HG02852 (cell line): ENCODE measurements around the gene MCM9.
"Not testable (repeated sequence)": the region's sequence is repeated elsewhere in the genome, so short reads cannot be mapped to it uniquely, and the experiment has no call there.

Experiments used
- ATAC-seq: cut with Tn5 transposase; IDR thresholded peaks from one replicate; pipeline ENCODE4 v1.9.1; 2021; ENCODE audit warnings: mild to moderate bottlenecking, moderate library complexity; ENCODE audit not compliant: unreplicated experiment

The MCM9 gene

DNA sequence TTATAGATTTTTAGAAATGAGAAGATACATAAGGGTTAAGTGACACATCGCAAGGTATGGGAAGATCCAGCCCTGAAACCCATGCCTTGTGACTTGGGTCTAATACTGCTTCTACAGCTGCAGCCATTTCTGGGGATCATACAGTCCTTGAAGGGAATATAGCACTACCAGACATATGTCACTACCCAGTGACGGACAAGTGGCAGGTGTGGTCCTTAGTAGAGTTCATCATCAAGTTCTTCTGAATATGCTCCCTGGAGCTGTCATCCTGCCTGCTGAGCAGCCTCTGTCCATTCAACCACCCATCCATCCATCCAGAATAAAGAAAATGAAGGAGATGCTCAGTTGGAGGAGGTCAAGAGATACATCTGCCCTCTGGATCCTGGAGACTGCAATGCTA lies 159.6 kb downstream of the MCM9 start:
- no peak for ATAC-seq

DNA sequence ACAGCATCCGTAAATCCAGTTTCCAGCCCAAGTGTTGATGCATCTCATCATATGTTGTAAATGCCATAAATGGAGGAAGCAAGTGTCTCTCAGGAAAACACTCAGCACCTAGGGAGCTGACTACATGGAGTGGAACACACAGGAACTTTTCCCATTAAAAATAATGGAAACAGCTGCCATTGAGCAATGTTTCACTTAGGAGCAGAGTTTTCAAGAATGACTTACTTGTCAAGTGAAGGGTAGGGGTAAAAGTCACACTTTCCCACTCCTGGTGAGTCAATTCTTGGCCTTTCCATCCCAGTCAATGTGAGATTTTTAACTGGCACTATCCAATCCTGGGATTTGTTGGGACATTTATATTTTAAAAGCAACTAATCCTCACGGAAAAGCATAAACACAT lies 160.4 kb downstream of the MCM9 start:
- no peak for ATAC-seq

DNA sequence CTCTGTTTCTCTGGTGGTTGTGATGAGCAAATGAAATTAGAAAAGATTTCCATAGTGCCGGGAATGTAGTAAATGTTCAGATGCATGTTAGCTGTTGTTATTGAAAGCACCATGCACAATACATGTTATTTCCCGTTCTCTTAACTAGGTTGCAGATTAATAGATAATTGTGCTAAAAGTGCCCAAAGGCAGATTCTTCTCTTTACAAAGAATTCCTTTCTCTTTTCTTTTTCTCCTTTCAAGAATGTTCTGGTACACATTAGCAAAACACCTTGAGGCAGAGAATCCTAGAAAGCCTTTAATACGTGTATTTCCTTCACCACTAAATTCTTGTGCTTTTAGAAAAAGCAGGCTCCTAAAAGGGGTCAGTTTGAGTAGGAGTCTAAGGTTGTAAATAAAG lies 162.1 kb downstream of the MCM9 start:
- ATAC-seq, result no peak

DNA sequence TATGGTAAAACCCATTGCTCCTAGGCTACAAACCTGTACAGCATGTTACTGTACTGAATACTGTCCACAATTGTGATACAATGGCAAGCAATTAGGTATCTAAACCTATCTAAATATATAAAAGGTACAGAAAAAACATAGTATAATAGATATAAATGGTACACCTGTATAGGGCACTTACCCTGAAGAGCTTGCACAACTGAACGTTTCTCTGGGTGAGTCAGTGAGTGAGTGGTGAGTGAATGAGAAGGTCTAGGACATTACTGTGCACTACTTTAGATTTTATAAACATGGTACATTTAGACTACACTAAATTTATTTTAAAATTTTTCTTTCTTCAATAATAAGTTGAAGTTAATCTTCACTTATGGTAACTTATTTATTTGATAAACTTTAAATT lies 163.7 kb downstream of the MCM9 start:
- ATAC-seq, result no peak

DNA sequence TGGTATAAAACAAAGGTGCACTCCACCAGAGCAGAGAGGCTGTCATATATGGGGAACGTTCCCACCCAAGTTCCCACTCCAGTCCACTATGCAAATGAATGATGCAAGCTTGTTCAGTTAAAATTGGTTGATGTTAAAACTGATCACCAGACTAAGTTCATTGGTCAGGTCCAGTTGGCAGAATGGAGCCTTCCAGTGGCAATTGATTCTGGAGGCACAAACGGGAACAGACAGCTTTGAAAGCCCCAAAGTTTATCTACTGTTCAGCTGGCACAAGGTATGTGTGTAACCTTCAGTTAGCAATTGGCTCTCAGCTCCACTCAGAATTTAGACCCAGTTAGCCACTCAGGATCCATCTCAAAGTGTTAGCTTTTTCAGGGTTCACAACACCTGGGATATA lies 164.1 kb downstream of the MCM9 start:
- no peak for ATAC-seq

DNA sequence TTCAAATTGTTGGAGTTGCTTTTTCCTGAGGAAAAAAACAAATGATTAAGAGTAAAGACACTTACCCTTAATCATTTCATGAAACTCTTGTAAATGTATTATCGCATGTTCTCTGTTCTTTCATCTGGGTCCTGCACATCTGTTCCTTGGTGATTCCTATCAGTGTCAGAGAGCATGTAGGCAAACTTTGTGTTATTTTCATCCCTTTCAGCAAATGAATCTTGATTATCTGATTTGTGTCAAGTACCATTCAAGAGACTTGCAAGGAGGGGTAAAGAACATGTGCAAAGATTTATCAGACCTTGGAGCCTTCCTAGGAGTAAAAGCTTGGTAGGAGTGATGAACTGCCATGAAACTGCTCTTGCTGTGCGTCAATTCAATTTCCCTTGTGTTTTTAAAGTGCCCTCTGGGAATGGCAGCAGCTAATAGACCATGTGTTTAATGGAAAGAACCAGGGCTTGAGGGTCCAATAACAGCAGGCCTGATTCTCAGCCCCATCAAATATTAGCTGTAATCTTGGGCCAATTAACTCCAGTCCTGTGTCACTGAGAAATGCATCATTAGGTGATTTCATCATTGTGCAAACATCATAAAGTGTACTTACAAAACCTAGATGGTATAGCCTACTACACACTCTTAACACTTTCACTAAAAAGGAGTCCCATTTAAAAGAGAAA lies 164.7 kb downstream of the MCM9 start:
- no peak for ATAC-seq

DNA sequence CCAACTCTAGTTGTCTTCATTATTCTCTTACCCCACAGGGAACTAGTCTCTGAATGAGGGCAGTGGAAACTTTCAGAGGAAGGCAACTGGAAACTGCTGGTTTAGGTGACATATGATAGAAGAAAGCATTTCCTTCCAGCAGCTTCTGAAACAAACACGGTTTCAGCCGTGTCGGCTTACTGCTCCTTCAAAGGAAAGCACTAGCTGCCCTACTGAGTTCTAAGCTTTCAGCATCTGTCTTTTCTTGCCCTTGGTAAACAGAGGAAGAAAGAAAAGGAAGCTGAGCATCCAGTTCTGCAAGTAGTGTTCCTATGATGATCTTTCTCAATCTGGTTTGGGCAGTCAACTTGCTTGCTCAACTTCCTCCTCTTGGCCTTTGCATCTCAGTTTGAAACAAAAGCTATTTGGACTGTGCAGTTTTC lies 166.0 kb downstream of the MCM9 start:
- no peak for ATAC-seq

DNA sequence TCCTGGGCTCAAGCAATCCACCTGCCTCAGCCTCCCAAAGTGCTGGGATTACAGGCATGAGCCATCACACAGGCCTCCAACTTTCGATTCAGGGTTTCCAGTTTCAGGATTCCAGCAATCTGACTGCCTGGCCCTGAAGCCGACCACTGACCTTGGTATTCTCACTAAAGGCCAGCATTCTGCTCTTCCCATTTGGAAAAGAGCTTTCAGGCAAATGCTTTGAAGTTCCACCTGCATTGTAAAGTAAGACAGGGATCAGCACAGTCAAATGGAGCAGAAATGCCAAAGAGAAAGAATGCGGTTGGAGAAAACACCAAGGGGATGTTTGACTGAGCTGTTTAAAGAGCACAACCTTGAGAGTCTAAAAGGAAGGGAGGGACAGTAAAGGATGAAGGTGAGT lies 166.5 kb downstream of the MCM9 start:
- no peak for ATAC-seq

DNA sequence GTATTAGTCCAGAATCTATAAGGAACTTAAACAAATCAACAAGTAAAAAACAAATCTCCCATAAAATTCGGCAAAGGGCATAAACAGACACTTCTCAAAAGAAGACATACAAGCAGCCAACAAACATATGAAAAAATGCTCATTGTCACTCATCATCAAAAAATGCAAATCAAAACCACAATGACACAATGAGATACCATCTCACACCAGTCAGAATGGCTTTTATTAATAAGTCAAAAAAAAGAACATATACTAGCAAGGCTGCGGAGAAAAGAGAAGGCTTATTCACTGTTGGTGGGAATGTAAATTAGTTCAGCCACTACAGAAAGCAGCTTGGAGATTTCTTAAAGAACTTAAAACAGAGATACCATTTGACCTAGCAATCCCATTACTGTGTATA lies 169.6 kb downstream of the MCM9 start:
- not testable (repeated sequence) for ATAC-seq

DNA sequence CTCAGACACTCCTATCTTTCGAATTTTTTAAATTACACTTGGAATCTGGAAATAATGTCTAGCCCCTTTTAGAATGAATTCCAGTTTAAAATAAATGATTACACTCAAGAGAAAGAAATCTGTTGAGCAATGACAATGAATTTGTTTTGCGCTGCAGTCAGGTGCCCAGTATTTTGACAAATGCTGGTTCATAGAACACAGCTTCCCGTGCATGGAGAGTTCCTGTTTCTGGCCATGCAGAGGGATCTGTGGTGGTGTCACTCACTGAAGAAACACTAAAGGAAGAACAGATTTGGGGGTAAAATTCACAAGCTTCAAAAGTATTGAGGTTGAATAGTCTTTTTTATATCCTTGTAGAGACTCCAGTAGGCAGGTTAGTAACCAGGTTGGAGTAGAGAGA lies 170.2 kb downstream of the MCM9 start:
- ATAC-seq, result no peak
